OCI-LY1 (cell line): Measurements from ENCODE around the gene ARMC9.

Source experiments
- EZH2 ChIP-seq: fragments of 200-600 bp; sonication (generic), shearing (Covaris generic); IDR thresholded peaks from 2 replicates; pipeline ENCODE4 v1.8.0; 2017; ENCODE audit warnings: borderline replicate concordance, mixed run types, mild to moderate bottlenecking, antibody characterized with exemption, low read length, moderate library complexity, mixed read lengths
- TF ChIP-seq, protein P1 (sequence below): fragments of 200-600 bp; sonication (generic), shearing (Covaris generic); IDR thresholded peaks from 2 replicates; pipeline ENCODE4 v1.5.1; 2017; ENCODE audit warnings: mild to moderate bottlenecking, antibody characterized with exemption, low read length, moderate library complexity, mixed read lengths

DNA sequence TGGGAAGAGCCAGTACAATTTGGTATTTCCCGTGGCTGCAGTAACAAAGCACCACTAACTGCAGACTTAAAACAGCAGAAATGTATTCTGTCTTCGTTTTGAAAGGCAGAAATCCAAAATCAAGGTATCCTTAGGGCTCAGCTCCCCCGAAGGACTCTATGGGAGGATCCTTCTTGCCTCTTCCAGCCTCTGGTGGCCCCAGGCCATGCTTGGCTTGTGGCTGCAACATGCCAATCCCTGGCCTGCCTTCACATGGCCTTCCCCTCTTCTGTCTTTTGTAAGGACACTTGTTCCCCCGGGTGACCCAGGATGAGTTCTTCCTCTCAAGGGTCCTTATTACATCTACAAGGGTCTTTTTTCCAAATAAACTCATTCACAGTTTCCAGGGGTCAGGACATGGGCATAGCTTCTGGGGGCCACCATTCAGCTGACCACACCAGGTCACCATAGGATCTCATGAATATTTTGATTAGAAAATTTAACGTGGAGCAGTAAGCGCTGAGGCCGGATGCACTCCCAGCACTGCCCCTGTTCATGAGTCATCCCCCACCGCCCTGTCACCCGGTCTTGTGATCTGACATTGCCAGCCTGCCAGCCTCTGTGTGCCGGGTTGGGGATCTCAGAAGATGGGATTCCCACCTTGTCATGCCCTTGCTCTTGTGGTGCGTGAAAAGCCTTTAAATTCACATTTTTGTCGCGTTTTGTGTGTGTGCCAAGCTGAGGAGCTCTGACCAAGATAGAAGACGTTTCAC is 135.9 kb downstream of the ARMC9 start:
- TF ChIP-seq EZH2, result no peak
- TF ChIP-seq, protein P1, sequence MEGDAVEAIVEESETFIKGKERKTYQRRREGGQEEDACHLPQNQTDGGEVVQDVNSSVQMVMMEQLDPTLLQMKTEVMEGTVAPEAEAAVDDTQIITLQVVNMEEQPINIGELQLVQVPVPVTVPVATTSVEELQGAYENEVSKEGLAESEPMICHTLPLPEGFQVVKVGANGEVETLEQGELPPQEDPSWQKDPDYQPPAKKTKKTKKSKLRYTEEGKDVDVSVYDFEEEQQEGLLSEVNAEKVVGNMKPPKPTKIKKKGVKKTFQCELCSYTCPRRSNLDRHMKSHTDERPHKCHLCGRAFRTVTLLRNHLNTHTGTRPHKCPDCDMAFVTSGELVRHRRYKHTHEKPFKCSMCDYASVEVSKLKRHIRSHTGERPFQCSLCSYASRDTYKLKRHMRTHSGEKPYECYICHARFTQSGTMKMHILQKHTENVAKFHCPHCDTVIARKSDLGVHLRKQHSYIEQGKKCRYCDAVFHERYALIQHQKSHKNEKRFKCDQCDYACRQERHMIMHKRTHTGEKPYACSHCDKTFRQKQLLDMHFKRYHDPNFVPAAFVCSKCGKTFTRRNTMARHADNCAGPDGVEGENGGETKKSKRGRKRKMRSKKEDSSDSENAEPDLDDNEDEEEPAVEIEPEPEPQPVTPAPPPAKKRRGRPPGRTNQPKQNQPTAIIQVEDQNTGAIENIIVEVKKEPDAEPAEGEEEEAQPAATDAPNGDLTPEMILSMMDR, result no peak
